H9 (cell line): ENCODE data around the gene RAPGEF3. TPM values are rescaled to one million over a fixed set of nuclear protein-coding genes. Genes with fewer than 3 reads are reported as not detected.

ENCODE experiments used
- DNase-seq: peaks from one replicate; pipeline ENCODE4 v3.0.0-alpha.2; 2017
- H2AFZ ChIP-seq: one replicate; pipeline ENCODE4 v1.6.1; 2013; ENCODE audit warnings: mild to moderate bottlenecking, low read length, control low read depth, moderate library complexity
- H2AK5ac ChIP-seq: 2 replicates; pipeline ENCODE4 v1.6.1; 2013; ENCODE audit warnings: low read length, control low read depth, mixed read lengths; ENCODE audit not compliant: insufficient read length
- H2BK120ac ChIP-seq: one replicate; pipeline ENCODE4 v1.6.1; 2013; ENCODE audit warnings: low read depth, mild to moderate bottlenecking, low read length, control low read depth, inconsistent platforms; ENCODE audit not compliant: poor library complexity, severe bottlenecking
- H2BK12ac ChIP-seq: 2 replicates; pipeline ENCODE4 v1.6.1; 2013; ENCODE audit warnings: low read length, control low read depth, mixed read lengths, low read depth; ENCODE audit not compliant: insufficient read length
- H2BK15ac ChIP-seq: 2 replicates; pipeline ENCODE4 v1.6.1; 2013; ENCODE audit warnings: low read depth, low read length, control low read depth
- H2BK20ac ChIP-seq: one replicate; pipeline ENCODE4 v1.6.1; 2013; ENCODE audit warnings: low read depth, mild to moderate bottlenecking, low read length, control low read depth, inconsistent platforms; ENCODE audit not compliant: poor library complexity, severe bottlenecking
- H2BK5ac ChIP-seq: 2 replicates; pipeline ENCODE4 v1.6.1; 2013; ENCODE audit warnings: low read length, control low read depth, mixed read lengths; ENCODE audit not compliant: insufficient read length
- H3K14ac ChIP-seq: 2 replicates; pipeline ENCODE4 v1.6.1; 2013; ENCODE audit warnings: low read length, control low read depth; ENCODE audit not compliant: insufficient read depth
- H3K18ac ChIP-seq: 2 replicates; pipeline ENCODE4 v1.6.1; 2013; ENCODE audit warnings: low read depth, mild to moderate bottlenecking, mixed read lengths, low read length, control low read depth; ENCODE audit not compliant: insufficient read length
- H3K23ac ChIP-seq: 2 replicates; pipeline ENCODE4 v1.6.1; 2013; ENCODE audit warnings: low read length, control low read depth, mixed read lengths, low read depth; ENCODE audit not compliant: insufficient read length
- H3K23me2 ChIP-seq: 2 replicates; pipeline ENCODE4 v1.6.1; 2013; ENCODE audit warnings: low read depth, mild to moderate bottlenecking, mixed read lengths, low read length, control low read depth; ENCODE audit not compliant: insufficient read length, poor library complexity, severe bottlenecking
- H3K27ac ChIP-seq: 2 replicates; pipeline ENCODE4 v1.5.1; 2013; ENCODE audit warnings: low read length, control low read depth, mixed read lengths, low read depth; ENCODE audit not compliant: insufficient read length
- H3K27me3 ChIP-seq: 2 replicates; pipeline ENCODE4 v1.6.1; 2013; ENCODE audit warnings: low read length, control low read depth, inconsistent platforms; ENCODE audit not compliant: insufficient read depth
- H3K4ac ChIP-seq: 2 replicates; pipeline ENCODE4 v1.6.1; 2013; ENCODE audit warnings: low read depth, mild to moderate bottlenecking, control low read depth, inconsistent platforms, low read length, moderate library complexity
- H3K4me1 ChIP-seq: 2 replicates; pipeline ENCODE4 v1.6.1; 2013; ENCODE audit warnings: low read length, control low read depth, inconsistent platforms; ENCODE audit not compliant: insufficient read depth
- H3K4me2 ChIP-seq: 2 replicates; pipeline ENCODE4 v1.6.1; 2013; ENCODE audit warnings: low read length, control low read depth, mixed read lengths; ENCODE audit not compliant: insufficient read length, insufficient read depth
- H3K56ac ChIP-seq: 2 replicates; pipeline ENCODE4 v1.6.1; 2013; ENCODE audit warnings: low read depth, mild to moderate bottlenecking, mixed read lengths, low read length, control low read depth; ENCODE audit not compliant: insufficient read length
- H3K79me1 ChIP-seq: 2 replicates; pipeline ENCODE4 v1.6.1; 2013; ENCODE audit warnings: low read depth, mild to moderate bottlenecking, moderate library complexity, low read length, control low read depth, inconsistent platforms; ENCODE audit not compliant: insufficient read depth, poor library complexity, severe bottlenecking
- H3K79me2 ChIP-seq: 2 replicates; pipeline ENCODE4 v1.6.1; 2013; ENCODE audit warnings: low read length, control low read depth, inconsistent platforms; ENCODE audit not compliant: insufficient read depth
- H3K9ac ChIP-seq: 2 replicates; pipeline ENCODE4 v1.6.1; 2013; ENCODE audit warnings: low read length, control low read depth, mixed read lengths; ENCODE audit not compliant: insufficient read length; ENCODE audit errors: extremely low read depth
- H3K9me3 ChIP-seq: one replicate; pipeline ENCODE4 v1.6.1; 2013; ENCODE audit warnings: low read depth, low read length, inconsistent platforms; ENCODE audit not compliant: control insufficient read depth
- H3T11ph ChIP-seq: one replicate; pipeline ENCODE4 v1.6.1; 2013; ENCODE audit warnings: mild to moderate bottlenecking, low read length, control low read depth, inconsistent platforms
- H4K20me1 ChIP-seq: one replicate; pipeline ENCODE4 v1.6.1; 2013; ENCODE audit not compliant: control insufficient read depth, insufficient read length, insufficient read depth
- H4K5ac ChIP-seq: 2 replicates; pipeline ENCODE4 v1.6.1; 2013; ENCODE audit warnings: low read depth, mild to moderate bottlenecking, mixed read lengths, low read length, control low read depth; ENCODE audit not compliant: insufficient read length
- H4K8ac ChIP-seq: replicated peaks from 2 replicates; pipeline ENCODE4 v1.6.1; 2013; ENCODE audit warnings: low read length, control low read depth, mixed read lengths, low read depth; ENCODE audit not compliant: insufficient read length
- H4K91ac ChIP-seq: 2 replicates; pipeline ENCODE4 v1.6.1; 2013; ENCODE audit warnings: low read depth, mild to moderate bottlenecking, moderate library complexity, mixed read lengths, low read length, control low read depth; ENCODE audit not compliant: insufficient read length
- H3K27ac Mint-ChIP-seq, 3 experiments: 2 replicates in 2 of 3; 3 replicates in 1 of 3; pipeline ENCODE4 v1.8.0; 2020 to 2021; ENCODE audit warnings: mixed read lengths in 3 of 3, mild to moderate bottlenecking in 1 of 3, moderate library complexity in 1 of 3
- H3K27me3 Mint-ChIP-seq: 2 replicates; pipeline ENCODE4 v1.8.0; 2021; ENCODE audit warnings: low read depth, mild to moderate bottlenecking, moderate library complexity, mixed read lengths
- H3K36me3 Mint-ChIP-seq, 3 experiments: 2 replicates in 2 of 3; 3 replicates in 1 of 3; pipeline ENCODE4 v1.8.0; 2020 to 2021; ENCODE audit warnings: low read depth in 3 of 3, mixed read lengths in 3 of 3; ENCODE audit not compliant: insufficient read depth in 1 of 3
- H3K4me1 Mint-ChIP-seq, 2 experiments: 2 replicates each; pipeline ENCODE4 v1.8.0; 2020; ENCODE audit warnings: mixed read lengths in 2 of 2
- H3K4me3 Mint-ChIP-seq, 2 experiments: 2 replicates in 1 of 2; 3 replicates in 1 of 2; pipeline ENCODE4 v1.8.0; 2020 to 2021; ENCODE audit warnings: mild to moderate bottlenecking in 2 of 2, mixed read lengths in 2 of 2, moderate library complexity in 1 of 2
- H3K9me3 Mint-ChIP-seq, 2 experiments: 2 replicates in 1 of 2; 3 replicates in 1 of 2; pipeline ENCODE4 v1.8.0; 2020; ENCODE audit warnings: mild to moderate bottlenecking in 2 of 2, mixed read lengths in 2 of 2, moderate library complexity in 1 of 2
- CTCF ChIP-seq: fragments of 200-600 bp; sonication (generic); conservative IDR thresholded peaks from 3 replicates; pipeline ENCODE4 v1.8.0; 2021; ENCODE audit warnings: antibody characterized with exemption, mild to moderate bottlenecking
- WGBS: extraction: QIAGEN DNeasy Blood & Tissue Kit; methylation state at CpG from one replicate; pipeline ENCODE4 v1.1.7; 2013; ENCODE audit warnings: missing lambda C conversion rate, low lambda C conversion rate, mixed read lengths; ENCODE audit not compliant: insufficient read length; ENCODE audit errors: extremely low coverage; 5-methylcytosine and 5-hydroxymethylcytosine counted together
- total RNA-seq: library from RNA; stranded (reverse); gene quantifications from 2 replicates; pipeline ENCODE4 v1.2.1, GENCODE V29; 2021

RAPGEF3 gene
- total RNA-seq, 1 experiment from 2014 or later, result 7.4 TPM

GRCh38 chr12:47751561-47751960, 7.1 kb downstream of the RAPGEF3 start:
- H3K27me3 ChIP-seq, result no peaks in the 10 kb centered on the region
- TF ChIP-seq CTCF, result no peak
- Mint-ChIP-seq H3K27me3 (no peaks in the 10 kb centered on the region), H3K9me3 (no peaks in the 10 kb centered on the region), H3K4me3 (no peak overlapping the region), H3K27ac (peak overlapping the region in 2 of 3 experiments; percentile 27 to 77; a peak in 3 of 7 replicates), H3K4me1 (peaks cover 16 to 21% of the 10 kb centered on the region in 2 experiments), H3K36me3 (peaks cover 0 to 10% (median 2%) of the 10 kb centered on the region in 3 experiments; a peak in 4 of 7 replicates)
- no peak overlapping the region for H3K4ac ChIP-seq
- H4K8ac ChIP-seq, result no peak overlapping the region
- H4K20me1 ChIP-seq, result no peaks in the 10 kb centered on the region
- no peak overlapping the region for H3K4me2 ChIP-seq
- H3K79me1 ChIP-seq, result no peaks in the 10 kb centered on the region
- H3K9ac ChIP-seq, result no peak overlapping the region
- no peak overlapping the region for H3T11ph ChIP-seq
- no peaks in the 10 kb centered on the region for H3K23me2 ChIP-seq
- no peaks in the 10 kb centered on the region for H3K9me3 ChIP-seq
- H3K79me2 ChIP-seq, result no peaks in the 10 kb centered on the region
- H2BK20ac ChIP-seq, result no peak overlapping the region
- H3K18ac ChIP-seq, result no peak overlapping the region
- H3K14ac ChIP-seq, result no peak overlapping the region
- no peak overlapping the region for H2AK5ac ChIP-seq
- no peak overlapping the region for H3K23ac ChIP-seq
- H3K27ac ChIP-seq, result no peak overlapping the region
- H4K91ac ChIP-seq, result no peak overlapping the region
- no peak overlapping the region for H2BK15ac ChIP-seq
- no peak for DNase-seq
- H2BK5ac ChIP-seq, result no peak overlapping the region
- peaks cover 19% of the 10 kb centered on the region for H3K4me1 ChIP-seq
- no CpG with 5 or more reads among the region's 9 CpGs for WGBS
- no peak overlapping the region for H2BK12ac ChIP-seq
- no peak overlapping the region for H3K56ac ChIP-seq
- H2AFZ ChIP-seq, result no peak overlapping the region
- no peak overlapping the region for H2BK120ac ChIP-seq
- no peak overlapping the region for H4K5ac ChIP-seq
